ENCODE data around the gene INPP4B. TPM values are rescaled to one million over a fixed set of nuclear protein-coding genes. Genes with fewer than 3 reads are reported as not detected.

INPP4B gene
- total and polyA plus RNA-seq, 7 donors, result 4.2 to 27.3 (median 17.2) TPM

GRCh38 chr4:142336251-142336934 is 509.7 kb downstream of the INPP4B start:
- no peaks in the 10 kb centered on the region for H3K9me3 ChIP-seq
- intact Hi-C loops (cut with DNase I), result no loop called here
- no peak overlapping the region for H3K27ac ChIP-seq
- no peaks in the 10 kb centered on the region for H3K27me3 ChIP-seq
- H3K4me1 ChIP-seq, result peaks cover 0 to 11% (median 0%) of the 10 kb centered on the region in 4 donors
- 94 to 97% methylated on average over 12 of the region's 12 CpGs for WGBS, 2 donors
- H3K36me3 ChIP-seq, result no peaks in the 10 kb centered on the region
- no peak for DNase-seq
- no peak for TF ChIP-seq EP300 (IDR thresholded peaks at IDR 0.05)
- TF ChIP-seq POLR2AphosphoS5 (IDR thresholded peaks at IDR 0.05), result no peak
- TF ChIP-seq POLR2A (IDR thresholded peaks at IDR 0.05), result no peak
- no peak for TF ChIP-seq CTCF (IDR thresholded peaks at IDR 0.05)
- H3K4me3 ChIP-seq, result no peak overlapping the region

GRCh38 chr4:142334931-142335330 is 511.2 kb downstream of the INPP4B start:
- H3K27ac ChIP-seq, result no peak overlapping the region
- H3K9me3 ChIP-seq, result no peaks in the 10 kb centered on the region
- no peaks in the 10 kb centered on the region for H3K36me3 ChIP-seq
- H3K27me3 ChIP-seq, result no peaks in the 10 kb centered on the region
- no peak for DNase-seq
- no peak overlapping the region for H3K4me3 ChIP-seq
- intact Hi-C loops (cut with DNase I), result no loop called here
- peaks cover 0 to 15% (median 0%) of the 10 kb centered on the region in 4 donors for H3K4me1 ChIP-seq
- TF ChIP-seq CTCF (IDR thresholded peaks at IDR 0.05) (no peak), EP300 (IDR thresholded peaks at IDR 0.05) (no peak), POLR2A (IDR thresholded peaks at IDR 0.05) (no peak), POLR2AphosphoS5 (IDR thresholded peaks at IDR 0.05) (no peak)

- DNase-seq, result no peak
- H3K27me3 ChIP-seq, result no peaks in the 10 kb centered on the region
- H3K4me3 ChIP-seq, result no peak overlapping the region
- WGBS, 2 donors, result 80 to 90% methylated on average over 1 of the region's 1 CpG
- no peak overlapping the region for H3K27ac ChIP-seq
- TF ChIP-seq CTCF (IDR thresholded peaks at IDR 0.05) (no peak), POLR2AphosphoS5 (IDR thresholded peaks at IDR 0.05) (no peak), POLR2A (IDR thresholded peaks at IDR 0.05) (no peak), EP300 (IDR thresholded peaks at IDR 0.05) (no peak)
- no peaks in the 10 kb centered on the region for H3K9me3 ChIP-seq
- intact Hi-C loops (cut with DNase I), result no loop called here
- peaks cover 0 to 15% (median 0%) of the 10 kb centered on the region in 4 donors for H3K4me1 ChIP-seq
- H3K36me3 ChIP-seq, result no peaks in the 10 kb centered on the region
These were observed 514.5 kb downstream of the INPP4B start for GRCh38 chr4:142331646-142332045.

GRCh38 chr4:142331132-142331531 is 515.0 kb downstream of the INPP4B start:
- Histone ChIP-seq H3K9me3 (no peaks in the 10 kb centered on the region), H3K27me3 (no peaks in the 10 kb centered on the region), H3K27ac (no peak overlapping the region), H3K4me3 (no peak overlapping the region), H3K4me1 (peaks cover 0 to 15% (median 0%) of the 10 kb centered on the region in 4 donors), H3K36me3 (no peaks in the 10 kb centered on the region)
- no peak for TF ChIP-seq CTCF (IDR thresholded peaks at IDR 0.05)
- no peak for TF ChIP-seq EP300 (IDR thresholded peaks at IDR 0.05)
- TF ChIP-seq POLR2A (IDR thresholded peaks at IDR 0.05), result no peak
- no peak for TF ChIP-seq POLR2AphosphoS5 (IDR thresholded peaks at IDR 0.05)
- intact Hi-C loops (cut with DNase I), result no loop called here
- no peak for DNase-seq
- 82 to 83% methylated on average over 4 of the region's 4 CpGs for WGBS, 2 donors

GRCh38 chr4:142330311-142330710 is 515.8 kb downstream of the INPP4B start:
- Histone ChIP-seq H3K4me3 (no peak overlapping the region), H3K9me3 (no peaks in the 10 kb centered on the region), H3K36me3 (no peaks in the 10 kb centered on the region), H3K27me3 (no peaks in the 10 kb centered on the region), H3K4me1 (peaks cover 0 to 15% (median 0%) of the 10 kb centered on the region in 4 donors), H3K27ac (no peak overlapping the region)
- DNase-seq, result no peak
- intact Hi-C loops (cut with DNase I), result no loop called here
- WGBS, 2 donors, result 96% methylated on average over 5 of the region's 5 CpGs
- TF ChIP-seq EP300 (IDR thresholded peaks at IDR 0.05), result no peak
- no peak for TF ChIP-seq POLR2AphosphoS5 (IDR thresholded peaks at IDR 0.05)
- no peak for TF ChIP-seq CTCF (IDR thresholded peaks at IDR 0.05)
- no peak for TF ChIP-seq POLR2A (IDR thresholded peaks at IDR 0.05)
